Hypothalamus (tissue), 51 donors: ENCODE data around the gene OR52A5.
"Not testable (repeated sequence)": the region's sequence is repeated elsewhere in the genome, so short reads cannot be mapped to it uniquely, and the experiment has no call there.

Source experiments
- DNase-seq, 51 donors: peaks; one replicate each; lab custom pipeline; 2025; lab: John Stamatoyannopoulos, UW

OR52A5 gene

GRCh38 chr11:5137996-5138395, at the start of gene OR52A5:
OR52A5 (minus strand) TSS chr11:5138356; CDS start chr11:5132642, 5,714 bp downstream.
- DNase-seq: no peak

GRCh38 chr11:5178046-5178837, 40.1 kb upstream of the OR52A5 start:
- no peak for DNase-seq

- no peak for DNase-seq
These were observed 36.8 kb upstream of the OR52A5 start for GRCh38 chr11:5174934-5175333.

GRCh38 chr11:5171856-5172255, 33.7 kb upstream of the OR52A5 start:
- no peak for DNase-seq

- DNase-seq: not testable (repeated sequence)
These were observed 27.7 kb upstream of the OR52A5 start for GRCh38 chr11:5165898-5166297.

GRCh38 chr11:5164807-5165206, 26.7 kb upstream of the OR52A5 start:
- not testable (repeated sequence) for DNase-seq

GRCh38 chr11:5161045-5161444, 22.9 kb upstream of the OR52A5 start:
- DNase-seq: not testable (repeated sequence)

- not testable (repeated sequence) for DNase-seq
These were observed 22.1 kb upstream of the OR52A5 start for GRCh38 chr11:5160217-5160616.

- no peak for DNase-seq
These were observed 21.6 kb upstream of the OR52A5 start for GRCh38 chr11:5159806-5160205.

- no peak for DNase-seq
These were observed 16.5 kb upstream of the OR52A5 start, which contains the start of gene OR52A1 for GRCh38 chr11:5154657-5155056. OR52A1 (minus strand) TSS chr11:5154757; CDS start chr11:5152369, 2,388 bp downstream.

GRCh38 chr11:5153574-5154431, 15.6 kb upstream of the OR52A5 start:
- DNase-seq: no peak

GRCh38 chr11:5151713-5152153, 13.6 kb upstream of the OR52A5 start:
- DNase-seq: no peak

GRCh38 chr11:5144206-5144605, 6.0 kb upstream of the OR52A5 start:
- not testable (repeated sequence) for DNase-seq

- no peak for DNase-seq
These were observed 1.1 kb downstream of the OR52A5 start for GRCh38 chr11:5137014-5137413.

- DNase-seq: no peak
These were observed 1.9 kb downstream of the OR52A5 start for GRCh38 chr11:5136261-5136660.

GRCh38 chr11:5131584-5132335, 6.4 kb downstream of the OR52A5 start:
- no peak for DNase-seq

- DNase-seq: no peak
These were observed 8.7 kb downstream of the OR52A5 start for GRCh38 chr11:5129457-5129877.

- DNase-seq: no peak
These were observed 13.1 kb downstream of the OR52A5 start for GRCh38 chr11:5124891-5125620.

GRCh38 chr11:5123802-5124521, 14.2 kb downstream of the OR52A5 start:
- DNase-seq: peak in 34 of 51 donors; percentile 1 to 66 (median 27)
